NCI-H345 (cell line): ENCODE data around the gene LRMDA.
"Not testable (repeated sequence)": the region's sequence is repeated elsewhere in the genome, so short reads cannot be mapped to it uniquely, and the experiment has no call there.

ENCODE experiments used
- DNase-seq: peaks from one replicate; lab custom pipeline; 2025; lab: John Stamatoyannopoulos, UW

Gene LRMDA

GRCh38 chr10:76126607-76127527, 695.4 kb downstream of the LRMDA start:
- peak; percentile 19 for DNase-seq

- no peak for DNase-seq
Observed at GRCh38 chr10:76127984-76128589, 696.7 kb downstream of the LRMDA start.

- DNase-seq: no peak
Observed at GRCh38 chr10:76129213-76129612, 697.8 kb downstream of the LRMDA start.

GRCh38 chr10:76130892-76131291, 699.5 kb downstream of the LRMDA start:
- no peak for DNase-seq

- DNase-seq: peak; percentile 74
Observed at GRCh38 chr10:76133597-76134255, 702.3 kb downstream of the LRMDA start.

- DNase-seq: no peak
Observed at GRCh38 chr10:76136961-76137360, 705.5 kb downstream of the LRMDA start.

- DNase-seq: no peak
Observed at GRCh38 chr10:76138286-76138685, 706.9 kb downstream of the LRMDA start.

- no peak for DNase-seq
Observed at GRCh38 chr10:76138906-76139305, 707.5 kb downstream of the LRMDA start.

GRCh38 chr10:76139431-76139830, 708.0 kb downstream of the LRMDA start:
- DNase-seq: no peak

- DNase-seq: no peak
Observed at GRCh38 chr10:76141376-76141775, 710.0 kb downstream of the LRMDA start.

- DNase-seq: not testable (repeated sequence)
Observed at GRCh38 chr10:76148217-76148616, 716.8 kb downstream of the LRMDA start.

GRCh38 chr10:76149182-76149581, 717.8 kb downstream of the LRMDA start:
- no peak for DNase-seq

- DNase-seq: no peak
Observed at GRCh38 chr10:76149602-76150138, 718.2 kb downstream of the LRMDA start.

- no peak for DNase-seq
Observed at GRCh38 chr10:76150139-76150875, 718.9 kb downstream of the LRMDA start.

- no peak for DNase-seq
Observed at GRCh38 chr10:76150876-76151288, 719.5 kb downstream of the LRMDA start.

GRCh38 chr10:76152186-76152585, 720.8 kb downstream of the LRMDA start:
- no peak for DNase-seq

- DNase-seq: no peak
Observed at GRCh38 chr10:76155961-76156360, 724.5 kb downstream of the LRMDA start.

- no peak for DNase-seq
Observed at GRCh38 chr10:76160446-76161300, 729.2 kb downstream of the LRMDA start.

- DNase-seq: no peak
Observed at GRCh38 chr10:76161301-76161582, 729.8 kb downstream of the LRMDA start.

- no peak for DNase-seq
Observed at GRCh38 chr10:76168437-76168836, 737.0 kb downstream of the LRMDA start.

GRCh38 chr10:76169246-76169645, 737.8 kb downstream of the LRMDA start:
- DNase-seq: no peak
